OCI-LY1 (cell line): Measurements from ENCODE around the gene DRG1.

ENCODE experiments used
- H2AFZ ChIP-seq: fragments of 200-600 bp; sonication (generic), shearing (Covaris generic); 2 replicates; pipeline ENCODE4 v1.6.0; 2014; ENCODE audit warnings: antibody characterized with exemption, mild to moderate bottlenecking, low read length
- H3F3A ChIP-seq: fragments of 200-600 bp; sonication (generic), shearing (Covaris generic); 2 replicates; pipeline ENCODE4 v1.6.0; 2014; ENCODE audit warnings: mild to moderate bottlenecking, antibody characterized with exemption, low read length, moderate library complexity; ENCODE audit not compliant: insufficient read depth
- H3K27ac ChIP-seq: fragments of 200-600 bp; sonication (generic); 2 replicates; pipeline ENCODE4 v1.5.1; 2014; ENCODE audit warnings: low read length, mixed run types, mild to moderate bottlenecking, low read depth; ENCODE audit not compliant: poor library complexity, severe bottlenecking
- H3K27me3 ChIP-seq: fragments of 200-600 bp; sonication (generic); 2 replicates; pipeline ENCODE4 v1.6.0; 2014; ENCODE audit warnings: antibody characterized with exemption, mild to moderate bottlenecking, low read length, moderate library complexity; ENCODE audit not compliant: insufficient read depth
- H3K36me3 ChIP-seq: fragments of 200-600 bp; sonication (generic); 2 replicates; pipeline ENCODE4 v1.6.1; 2014; ENCODE audit warnings: mild to moderate bottlenecking, antibody characterized with exemption, low read length, moderate library complexity, mixed read lengths; ENCODE audit not compliant: insufficient read depth
- H3K4me1 ChIP-seq: fragments of 200-600 bp; sonication (generic); 2 replicates; pipeline ENCODE4 v1.5.1; 2014; ENCODE audit warnings: mild to moderate bottlenecking, low read length, moderate library complexity; ENCODE audit not compliant: insufficient read depth, severe bottlenecking
- H3K4me2 ChIP-seq: fragments of 200-600 bp; sonication (generic), shearing (Covaris generic); 2 replicates; pipeline ENCODE4 v1.6.1; 2014; ENCODE audit warnings: low read length
- H3K4me3 ChIP-seq: fragments of 200-600 bp; sonication (generic); 2 replicates; pipeline ENCODE4 v1.5.1; 2014; ENCODE audit warnings: low read length, low read depth, mild to moderate bottlenecking, mixed read lengths; ENCODE audit not compliant: poor library complexity, severe bottlenecking
- H3K79me2 ChIP-seq: fragments of 200-600 bp; shearing (Covaris generic); 2 replicates; pipeline ENCODE4 v1.6.1; 2016; ENCODE audit warnings: mixed run types, low read length, mixed read lengths; ENCODE audit not compliant: insufficient read depth
- H3K9ac ChIP-seq: fragments of 200-600 bp; sonication (generic), shearing (Covaris generic); 2 replicates; pipeline ENCODE4 v1.6.1; 2014; ENCODE audit warnings: mild to moderate bottlenecking, low read length, mixed read lengths
- H3K9me2 ChIP-seq: fragments of 200-600 bp; sonication (generic), shearing (Covaris generic); 2 replicates; pipeline ENCODE4 v1.6.1; 2014; ENCODE audit warnings: low read depth, mild to moderate bottlenecking, low read length, mixed read lengths
- H3K9me3 ChIP-seq: fragments of 200-600 bp; shearing (Covaris generic); 2 replicates; pipeline ENCODE4 v1.6.1; 2014; ENCODE audit warnings: low read length, mixed read lengths
- H4K20me1 ChIP-seq: fragments of 200-600 bp; sonication (generic), shearing (Covaris generic); 2 replicates; pipeline ENCODE4 v1.6.0; 2016; ENCODE audit warnings: mild to moderate bottlenecking, low read length; ENCODE audit not compliant: insufficient read depth
- CTCF ChIP-seq: fragments of 200-600 bp; sonication (generic), shearing (Covaris generic); IDR thresholded peaks from 2 replicates; pipeline ENCODE4 v1.5.1; 2017; ENCODE audit warnings: mild to moderate bottlenecking, antibody characterized with exemption, low read length, moderate library complexity, mixed read lengths
- EZH2 ChIP-seq: fragments of 200-600 bp; sonication (generic), shearing (Covaris generic); IDR thresholded peaks from 2 replicates; pipeline ENCODE4 v1.8.0; 2017; ENCODE audit warnings: borderline replicate concordance, mixed run types, mild to moderate bottlenecking, antibody characterized with exemption, low read length, moderate library complexity, mixed read lengths

DRG1 gene

DNA sequence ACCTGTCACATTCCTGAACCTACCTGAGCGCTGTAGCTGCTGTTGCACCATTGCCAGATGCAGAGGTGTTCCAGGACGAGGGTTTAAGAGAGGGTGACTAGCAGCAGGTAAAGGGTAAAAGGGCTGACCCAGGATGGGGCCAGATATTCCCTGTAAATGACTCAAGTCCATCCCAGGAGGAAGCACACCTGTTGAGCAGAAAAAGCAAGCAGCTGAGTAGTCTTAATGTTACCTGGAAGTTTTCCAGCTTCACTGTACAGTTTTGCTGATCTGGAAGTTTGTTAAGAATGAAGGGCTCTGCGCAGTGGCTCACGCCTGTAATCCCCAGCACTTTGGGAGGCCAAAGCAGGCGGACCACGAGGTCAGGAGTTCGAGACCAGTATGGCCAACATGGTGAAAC lies 41.3 kb downstream of the DRG1 start:
- Histone ChIP-seq H3K4me1 (no peaks in the 10 kb centered on the region), H3K79me2 (no peaks in the 10 kb centered on the region), H3K9ac (no peak overlapping the region), H3F3A (no peaks in the 10 kb centered on the region; the same call in 1 of the 2 replicates), H2AFZ (no peak overlapping the region), H3K27ac (no peak overlapping the region), H3K36me3 (peaks cover 99% of the 10 kb centered on the region), H3K9me2 (no peaks in the 10 kb centered on the region), H3K4me3 (no peak overlapping the region), H3K27me3 (no peaks in the 10 kb centered on the region), H4K20me1 (no peaks in the 10 kb centered on the region), H3K4me2 (no peak overlapping the region), H3K9me3 (no peaks in the 10 kb centered on the region)
- TF ChIP-seq CTCF (no peak), EZH2 (no peak)

DNA sequence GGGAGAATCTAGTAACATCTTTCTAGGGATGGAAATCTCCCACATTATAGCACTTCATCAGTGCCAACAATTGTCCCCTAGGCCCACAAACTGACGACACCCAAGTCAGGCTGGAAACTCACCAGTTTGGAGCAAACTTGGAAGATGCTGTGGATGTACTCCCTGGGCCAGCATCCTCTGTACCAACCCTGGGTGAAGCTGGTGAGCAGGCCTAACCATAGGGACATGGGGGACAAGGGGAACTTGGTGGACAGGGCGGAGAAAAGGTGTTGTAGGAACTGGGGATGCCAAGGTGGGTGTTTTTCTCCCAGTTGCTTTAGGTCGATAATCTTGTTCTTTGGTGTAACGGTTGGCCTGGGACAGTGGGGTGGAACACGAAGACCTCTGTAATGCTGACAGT lies 42.2 kb downstream of the DRG1 start:
- Histone ChIP-seq H3K4me2 (no peak overlapping the region), H3K27ac (no peak overlapping the region), H3K36me3 (peaks cover 98% of the 10 kb centered on the region), H3K79me2 (no peaks in the 10 kb centered on the region), H3K27me3 (no peaks in the 10 kb centered on the region), H3K9me2 (no peaks in the 10 kb centered on the region), H3K4me3 (no peak overlapping the region), H4K20me1 (no peaks in the 10 kb centered on the region), H3K9ac (no peak overlapping the region), H3F3A (no peaks in the 10 kb centered on the region; the same call in 1 of the 2 replicates), H3K4me1 (no peaks in the 10 kb centered on the region), H3K9me3 (no peaks in the 10 kb centered on the region), H2AFZ (no peak overlapping the region)
- no peak for TF ChIP-seq EZH2

GRCh38 chr22:31442768-31443489 lies 43.5 kb downstream of the DRG1 start:
- no peaks in the 10 kb centered on the region for H3K27me3 ChIP-seq
- TF ChIP-seq EZH2 = no peak
- TF ChIP-seq CTCF = no peak
- no peaks in the 10 kb centered on the region; the same call in 1 of the 2 replicates for H3F3A ChIP-seq
- H3K36me3 ChIP-seq = peaks cover 99% of the 10 kb centered on the region
- no peak overlapping the region for H3K27ac ChIP-seq
- no peak overlapping the region for H3K4me3 ChIP-seq
- no peaks in the 10 kb centered on the region for H3K4me1 ChIP-seq
- H3K9ac ChIP-seq = no peak overlapping the region
- no peaks in the 10 kb centered on the region for H3K9me3 ChIP-seq
- no peaks in the 10 kb centered on the region for H4K20me1 ChIP-seq
- H3K79me2 ChIP-seq = no peaks in the 10 kb centered on the region
- H3K9me2 ChIP-seq = no peaks in the 10 kb centered on the region
- H3K4me2 ChIP-seq = no peak overlapping the region
- H2AFZ ChIP-seq = no peak overlapping the region

GRCh38 chr22:31443516-31443915 lies 44.1 kb downstream of the DRG1 start:
- H3K79me2 ChIP-seq = no peaks in the 10 kb centered on the region
- H3F3A ChIP-seq = no peaks in the 10 kb centered on the region; the same call in 1 of the 2 replicates
- H3K27ac ChIP-seq = no peak overlapping the region
- no peak overlapping the region for H2AFZ ChIP-seq
- TF ChIP-seq EZH2 (no peak), CTCF (no peak)
- no peaks in the 10 kb centered on the region for H3K9me2 ChIP-seq
- no peak overlapping the region for H3K4me2 ChIP-seq
- no peaks in the 10 kb centered on the region for H3K9me3 ChIP-seq
- H3K27me3 ChIP-seq = no peaks in the 10 kb centered on the region
- H3K4me1 ChIP-seq = no peaks in the 10 kb centered on the region
- H3K4me3 ChIP-seq = no peak overlapping the region
- no peak overlapping the region for H3K9ac ChIP-seq
- H3K36me3 ChIP-seq = peaks cover 99% of the 10 kb centered on the region
- H4K20me1 ChIP-seq = no peaks in the 10 kb centered on the region
